ENCODE data around the gene SLC26A3.

GRCh38 chr7:107792364-107792763 lies 10.7 kb downstream of the SLC26A3 start:
- TF ChIP-seq CTCF (IDR thresholded peaks at IDR 0.05), result no peak
- no peak for TF ChIP-seq POLR2A (IDR thresholded peaks at IDR 0.05)

Data from uterus (tissue), 2 donors.